CD14-positive monocyte (primary cell): ENCODE results near the gene ACSL3. TPM values are rescaled to one million over a fixed set of nuclear protein-coding genes. Genes with fewer than 3 reads are reported as not detected.

Experiments
- DNase-seq, 3 donors: peaks; one replicate each; pipeline ENCODE4 v3.0.0-alpha.2; 2011 to 2022
- H2AFZ ChIP-seq: 2 replicates; pipeline ENCODE4 v1.6.0; 2012; ENCODE audit warnings: mild to moderate bottlenecking, low read depth, low read length, inconsistent platforms; ENCODE audit not compliant: insufficient read depth, poor library complexity, severe bottlenecking
- H3K27ac ChIP-seq, 2 donors: 1 replicate in 1 of 2; 2 replicates in 1 of 2; pipeline ENCODE4 v1.5.1; 2012 to 2013; ENCODE audit warnings: low read length in 2 of 2, control low read depth in 1 of 2, inconsistent platforms in 1 of 2, low read depth in 1 of 2, mild to moderate bottlenecking in 1 of 2
- H3K27me3 ChIP-seq, 2 donors: one replicate each; pipeline versions ENCODE4 v1.6.0 to v1.6.1; 2011 to 2013; ENCODE audit warnings: low read length in 2 of 2; ENCODE audit not compliant: control insufficient read depth in 2 of 2, insufficient read depth in 2 of 2
- H3K36me3 ChIP-seq, 2 donors: replicated peaks in 1 of 2; 1 replicate in 1 of 2; 2 replicates in 1 of 2; pipeline versions ENCODE4 v1.5.1 to v1.6.1; 2012 to 2013; ENCODE audit warnings: low read length in 2 of 2, control low read depth in 1 of 2, inconsistent platforms in 1 of 2, mild to moderate bottlenecking in 1 of 2; ENCODE audit not compliant: insufficient read depth in 2 of 2, control insufficient read depth in 1 of 2
- H3K4me1 ChIP-seq, 2 donors: 1 replicate in 1 of 2; 2 replicates in 1 of 2; pipeline versions ENCODE4 v1.5.1 to v1.6.1; 2012 to 2013; ENCODE audit warnings: low read length in 2 of 2, control low read depth in 1 of 2, inconsistent platforms in 1 of 2, mild to moderate bottlenecking in 1 of 2, moderate library complexity in 1 of 2; ENCODE audit not compliant: insufficient read depth in 2 of 2, control insufficient read depth in 1 of 2
- H3K4me2 ChIP-seq: replicated peaks from 2 replicates; pipeline ENCODE3; 2012; ENCODE audit warnings: low read length, moderate library complexity, mild to moderate bottlenecking; ENCODE audit not compliant: poor library complexity, severe bottlenecking; ENCODE audit errors: extremely low read depth
- H3K4me3 ChIP-seq, 3 experiments: fragments of 200-600 bp in 1 of 3; sonication (generic) in 1 of 3; replicated peaks in 1 of 3; 1 replicate in 2 of 3; 2 replicates in 1 of 3; pipeline ENCODE4 v1.5.1; 2011 to 2013; ENCODE audit warnings: low read length in 3 of 3, mild to moderate bottlenecking in 3 of 3, control low read depth in 2 of 3, low read depth in 2 of 3, inconsistent platforms in 1 of 3, moderate library complexity in 1 of 3
- H3K79me2 ChIP-seq: 2 replicates; pipeline ENCODE4 v1.6.0; 2012; ENCODE audit warnings: mild to moderate bottlenecking, control low read depth, inconsistent platforms, low read length, moderate library complexity; ENCODE audit not compliant: insufficient read depth
- H3K9ac ChIP-seq: 2 replicates; pipeline ENCODE4 v1.6.0; 2017; ENCODE audit warnings: low read length, mild to moderate bottlenecking; ENCODE audit not compliant: insufficient read depth, poor library complexity, severe bottlenecking
- H3K9me3 ChIP-seq, 2 donors: replicated peaks in 1 of 2; 1 replicate in 1 of 2; 2 replicates in 1 of 2; pipeline versions ENCODE4 v1.5.1 to v1.6.1; 2012 to 2013; ENCODE audit warnings: low read length in 2 of 2, control low read depth in 1 of 2; ENCODE audit not compliant: control insufficient read depth in 1 of 2, insufficient read depth in 1 of 2
- H4K20me1 ChIP-seq: 2 replicates; pipeline ENCODE4 v1.6.0; 2012; ENCODE audit warnings: mild to moderate bottlenecking, low read length, control low read depth, moderate library complexity; ENCODE audit not compliant: insufficient read depth
- H3K27ac Mint-ChIP-seq, 7 donors: one replicate each; pipeline ENCODE4 v1.8.0; 2020; ENCODE audit warnings: mild to moderate bottlenecking in 7 of 7, mixed read lengths in 7 of 7, moderate library complexity in 6 of 7, inconsistent platforms in 2 of 7
- H3K27me3 Mint-ChIP-seq, 3 donors: one replicate each; pipeline ENCODE4 v1.8.0; 2021 to 2022; ENCODE audit warnings: low read depth in 3 of 3, mild to moderate bottlenecking in 3 of 3, mixed read lengths in 3 of 3, moderate library complexity in 3 of 3, inconsistent platforms in 1 of 3
- H3K36me3 Mint-ChIP-seq, 2 donors: one replicate each; pipeline ENCODE4 v1.8.0; 2020; ENCODE audit warnings: mixed read lengths in 2 of 2, inconsistent platforms in 1 of 2, mild to moderate bottlenecking in 1 of 2
- H3K4me1 Mint-ChIP-seq: one replicate; pipeline ENCODE4 v1.8.0; 2020; ENCODE audit warnings: mild to moderate bottlenecking, mixed read lengths
- H3K4me3 Mint-ChIP-seq, 2 donors: one replicate each; pipeline ENCODE4 v1.8.0; 2020; ENCODE audit warnings: mild to moderate bottlenecking in 2 of 2, mixed read lengths in 2 of 2, moderate library complexity in 1 of 2
- H3K9me3 Mint-ChIP-seq, 7 donors: one replicate each; pipeline ENCODE4 v1.8.0; 2020 to 2022; ENCODE audit warnings: mixed read lengths in 7 of 7, mild to moderate bottlenecking in 6 of 7, moderate library complexity in 6 of 7, inconsistent platforms in 2 of 7
- CTCF ChIP-seq: fragments of 200-600 bp; IDR thresholded peaks from one replicate; pipeline ENCODE4 v1.8.0; 2022; ENCODE audit warnings: antibody characterized with exemption, mild to moderate bottlenecking
- WGBS: methylation state at CpG from one replicate; pipeline ENCODE4 v1.1.5; 2013; ENCODE audit warnings: missing lambda C conversion rate; ENCODE audit not compliant: insufficient coverage; 5-methylcytosine and 5-hydroxymethylcytosine counted together
- intact Hi-C, 2 donors: fragments of 100-400 bp; cut with micrococcal nuclease; formaldehyde crosslinking; loops; one replicate each; pipeline versions ENCODE4 v1.15.0 to v1.15.1; 2023
- polyA plus RNA-seq, 3 donors: library from polyadenylated mRNA; depleted of rRNA in 1 of 3; unstranded in 2 of 3; stranded (reverse) in 1 of 3; fragments of 300-500 nt in 2 of 3; fragments of >200 nt in 1 of 3; fragmentation: Illumina TruSeq in 2 of 3; gene quantifications; 1 replicate in 2 of 3; 2 replicates in 1 of 3; pipeline ENCODE4 v1.2.3, GENCODE V29; 2012 to 2021

Gene ACSL3
- polyA plus RNA-seq, 3 donors = 8.8 to 24.4 (median 19.9) TPM

GRCh38 chr2:222992137-222992536 lies 131.3 kb downstream of the ACSL3 start:
- no peak overlapping the region for H2AFZ ChIP-seq
- no peak for TF ChIP-seq CTCF
- no peaks in the 10 kb centered on the region for H3K9me3 ChIP-seq
- H4K20me1 ChIP-seq = no peaks in the 10 kb centered on the region
- peaks cover 0 to 9% (median 7%) of the 10 kb centered on the region in 7 donors for H3K9me3 Mint-ChIP-seq
- intact Hi-C loops = no loop called here
- H3K4me2 ChIP-seq = no peak overlapping the region
- H3K4me1 Mint-ChIP-seq = no peaks in the 10 kb centered on the region
- H3K27ac ChIP-seq = no peak overlapping the region
- no peak overlapping the region for H3K4me3 Mint-ChIP-seq
- H3K4me1 ChIP-seq = no peaks in the 10 kb centered on the region
- no peak overlapping the region for H3K4me3 ChIP-seq
- no peaks in the 10 kb centered on the region for H3K27me3 ChIP-seq
- no CpG with 5 or more reads among the region's 2 CpGs for WGBS
- H3K27me3 Mint-ChIP-seq = peaks cover 4 to 9% (median 7%) of the 10 kb centered on the region in 3 donors
- peak in 1 of 3 donors; percentile 27 for DNase-seq
- H3K9ac ChIP-seq = no peak overlapping the region
- H3K79me2 ChIP-seq = no peaks in the 10 kb centered on the region
- no peaks in the 10 kb centered on the region for H3K36me3 Mint-ChIP-seq
- no peaks in the 10 kb centered on the region for H3K36me3 ChIP-seq
- H3K27ac Mint-ChIP-seq = no peak overlapping the region

Other genes starting within 250 kb of the ACSL3 start
- 10 to 100 TPM in 1 of 3 donors, 1 to 10 TPM in 2; 5.8 to 10.9 (median 8.4) TPM for gene FARSB, start 204.9 kb upstream of the ACSL3 start, polyA plus RNA-seq
- under 1 TPM in 1 of 3 donors, not detected in 2; 0.11 TPM for gene MOGAT1, start 189.4 kb upstream of the ACSL3 start, polyA plus RNA-seq
- gene KCNE4, start 191.2 kb downstream of the ACSL3 start, polyA plus RNA-seq = not detected